HG02678 (cell line): ENCODE results near the gene ANKRD12.
"Not testable (repeated sequence)": the region's sequence is repeated elsewhere in the genome, so short reads cannot be mapped to it uniquely, and the experiment has no call there.

Experiments
- ATAC-seq: cut with Tn5 transposase; IDR thresholded peaks from one replicate; pipeline ENCODE4 v1.9.1; 2021; ENCODE audit warnings: mild to moderate bottlenecking, moderate library complexity; ENCODE audit not compliant: unreplicated experiment

The ANKRD12 gene

DNA sequence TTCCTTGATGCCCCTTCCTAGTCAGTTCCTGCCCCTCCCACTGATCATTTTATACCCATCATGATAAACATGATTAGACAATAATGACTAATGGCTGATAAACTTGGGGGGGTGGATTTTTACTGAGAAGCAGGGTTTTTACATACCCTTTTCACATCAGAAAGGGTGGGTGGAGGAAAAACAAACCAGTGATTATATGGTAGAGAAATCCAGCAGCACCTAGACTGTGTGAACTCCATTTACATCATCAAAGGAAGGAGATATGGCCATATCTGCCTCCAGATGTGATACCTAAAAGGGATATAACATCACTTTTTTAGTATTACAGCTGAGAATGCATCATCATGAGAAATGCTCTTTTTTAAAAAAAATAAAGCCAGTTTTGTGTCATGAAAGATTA is 89.9 kb downstream of the ANKRD12 start:
- no peak for ATAC-seq

DNA sequence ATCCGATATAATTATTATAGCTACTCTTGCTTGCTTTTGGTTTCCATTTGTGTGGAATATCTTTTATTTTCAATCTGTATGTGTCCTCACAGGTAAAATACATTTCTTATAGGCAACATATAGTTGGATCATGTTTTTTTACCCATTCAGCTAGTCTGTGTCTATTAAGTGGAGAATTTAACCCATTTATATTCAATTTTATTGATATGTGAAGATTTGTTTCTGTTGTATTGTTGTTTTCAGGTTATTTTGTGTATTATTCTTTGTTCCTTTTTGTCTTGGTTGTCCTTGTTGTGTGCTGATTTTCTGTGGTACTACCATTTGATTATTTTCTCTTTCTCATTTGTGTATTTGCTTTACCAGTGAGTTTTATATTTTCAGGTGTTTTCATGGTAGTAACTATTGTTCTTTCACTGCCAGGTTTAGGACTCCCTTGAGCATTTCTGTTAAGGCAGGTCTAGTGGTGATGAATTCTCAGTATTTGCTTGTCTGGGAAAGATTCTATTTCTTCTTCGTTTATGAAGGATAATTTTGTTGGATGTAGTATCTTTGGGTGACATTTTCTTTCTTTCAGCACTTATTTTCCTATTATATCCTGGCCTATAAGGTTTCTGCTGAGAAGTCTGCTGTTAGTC is 95.4 kb downstream of the ANKRD12 start:
- no peak for ATAC-seq

DNA sequence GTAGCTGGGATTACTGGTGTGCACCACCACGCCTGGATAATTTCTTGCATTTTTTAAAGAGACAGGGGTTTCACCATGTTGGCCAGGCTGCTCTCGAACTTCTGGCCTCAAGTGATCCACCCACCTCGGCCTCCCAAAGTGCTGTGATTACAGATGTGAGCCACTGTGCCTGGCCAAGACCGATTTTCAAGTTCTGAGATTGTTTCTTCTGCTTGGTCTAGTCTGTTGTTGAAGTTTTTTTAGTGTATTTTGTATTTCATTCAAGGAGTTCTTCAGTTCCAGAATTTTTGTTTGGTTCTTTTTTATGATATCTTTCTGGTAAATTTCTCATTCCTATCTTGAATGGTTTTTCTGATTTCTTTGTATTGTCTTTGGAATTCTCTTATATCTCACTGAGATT is 96.4 kb downstream of the ANKRD12 start:
- ATAC-seq = no peak

DNA sequence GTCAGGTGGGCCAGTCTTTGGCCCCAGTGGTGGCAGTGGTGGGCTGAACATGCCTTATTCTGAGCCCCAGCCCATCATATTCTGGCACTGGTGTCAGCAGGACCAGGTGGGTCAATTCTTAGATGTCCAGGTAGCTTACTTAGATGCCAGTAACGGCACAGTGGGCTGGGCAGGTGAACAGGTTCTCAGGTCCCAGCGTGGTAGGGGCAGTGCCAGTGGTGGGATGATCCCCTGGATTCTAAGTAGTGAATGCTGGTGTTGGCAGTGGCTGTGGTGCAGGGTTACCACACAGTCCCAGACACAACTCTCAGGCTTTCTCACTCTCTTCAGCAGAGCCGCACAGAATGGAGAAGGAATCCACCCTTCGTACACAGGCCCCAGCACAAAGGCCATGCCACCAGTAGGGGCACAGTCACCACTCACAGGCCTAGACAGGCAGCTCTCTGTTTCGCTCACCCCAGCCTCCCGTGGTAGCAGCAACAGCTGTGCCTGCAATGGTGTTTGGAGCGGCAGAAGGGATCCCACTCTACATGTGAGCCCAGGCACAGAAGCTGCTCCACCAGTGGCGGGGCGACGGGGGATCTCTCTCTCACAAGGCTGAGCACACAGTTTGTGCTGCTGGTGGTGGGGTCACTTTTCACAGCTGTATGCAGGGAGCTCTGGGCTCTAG is 97.3 kb downstream of the ANKRD12 start:
- ATAC-seq = no peak

DNA sequence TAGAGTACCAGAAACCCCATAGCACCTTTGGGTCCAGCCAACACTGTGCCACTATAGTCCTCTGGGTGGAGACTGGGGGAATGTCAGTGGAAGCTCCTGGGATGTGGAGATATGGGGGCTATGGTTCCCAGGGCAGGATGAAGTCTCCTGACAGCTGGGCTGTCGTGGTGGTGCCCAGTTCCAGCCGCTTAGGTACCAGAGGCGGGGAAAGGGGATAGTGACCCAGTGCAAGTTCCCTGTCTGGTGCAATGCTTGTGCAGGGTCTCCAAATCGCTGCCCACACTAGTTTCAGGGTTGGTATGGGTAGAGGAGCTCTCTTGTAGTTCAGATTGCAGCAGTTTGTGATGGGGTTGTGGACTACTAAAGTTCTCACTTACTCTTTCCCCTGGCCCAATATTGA is 97.9 kb downstream of the ANKRD12 start:
- no peak for ATAC-seq

DNA sequence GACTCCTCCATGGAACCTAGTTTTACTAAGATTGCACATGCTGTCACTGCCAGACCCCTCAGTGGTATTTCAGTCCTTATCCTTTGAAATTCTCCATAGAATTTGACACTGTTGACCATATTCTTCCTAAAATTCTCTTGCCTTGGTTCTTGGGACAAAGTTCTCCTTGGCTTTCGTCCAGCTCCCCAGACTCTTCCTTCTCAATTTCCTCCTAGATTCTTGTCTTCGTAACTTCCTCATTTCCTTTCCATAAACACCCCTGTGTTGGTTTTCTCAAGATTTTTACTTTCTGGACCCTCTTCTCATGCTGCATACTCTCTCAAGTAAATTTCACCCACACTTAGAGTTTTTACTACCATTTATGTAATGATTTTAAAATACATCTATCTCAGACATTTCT is 101.4 kb downstream of the ANKRD12 start:
- ATAC-seq = no peak

DNA sequence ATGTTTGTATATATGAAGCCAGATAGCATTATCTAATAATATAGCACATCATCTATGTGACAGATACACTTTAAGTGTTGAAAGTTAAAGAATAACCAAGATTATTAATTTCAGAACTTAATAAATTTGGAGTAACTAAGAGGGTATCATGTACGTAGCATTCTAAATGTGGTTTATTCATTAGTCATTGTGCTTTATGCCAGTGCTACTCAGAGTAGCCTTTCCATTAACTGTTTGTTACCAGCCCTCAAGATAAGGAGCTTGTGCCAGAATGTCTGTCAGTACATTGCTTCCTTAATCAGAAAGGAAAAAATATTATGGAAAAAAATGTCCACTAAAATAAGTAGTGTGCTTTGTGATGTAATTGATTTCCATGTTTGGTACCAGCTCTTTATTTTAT is 103.1 kb downstream of the ANKRD12 start:
- no peak for ATAC-seq

DNA sequence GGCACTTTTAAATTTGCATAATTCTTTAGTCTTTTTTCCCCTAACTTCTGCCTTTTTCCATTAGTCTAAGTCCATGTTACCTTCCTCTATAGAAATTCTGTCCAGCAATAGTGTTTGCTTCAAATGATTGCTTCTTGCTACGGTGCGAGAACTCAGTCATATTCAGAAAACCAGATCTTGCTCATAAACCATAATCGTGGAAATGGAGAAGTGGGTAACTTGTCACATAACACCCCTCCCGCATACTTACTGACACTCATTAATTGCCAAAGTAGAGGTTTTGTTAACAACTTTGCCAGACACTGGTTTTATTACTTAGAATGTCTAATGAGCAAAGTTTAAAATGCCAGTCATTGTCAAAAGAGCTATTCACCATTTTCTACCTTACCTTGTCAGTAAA is 103.7 kb downstream of the ANKRD12 start:
- no peak for ATAC-seq

DNA sequence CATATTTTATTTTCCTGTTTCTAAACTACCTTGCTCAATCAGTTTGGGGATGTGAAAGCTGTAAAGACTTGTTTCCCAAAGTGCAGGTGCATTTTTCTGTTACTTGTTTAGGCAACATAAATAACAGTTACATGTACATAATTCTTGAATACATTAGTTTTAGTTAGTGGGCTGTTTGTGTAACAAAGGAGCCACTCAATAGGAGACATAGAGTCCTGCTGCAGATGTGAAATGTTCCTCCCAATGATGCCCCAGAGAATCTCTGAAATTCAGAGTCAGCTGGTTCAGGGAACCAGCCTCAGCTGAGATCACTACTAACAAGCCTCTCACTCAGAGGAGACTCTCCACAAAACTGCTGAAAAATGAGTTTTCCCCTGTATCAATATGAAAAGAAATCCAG is 106.4 kb downstream of the ANKRD12 start:
- ATAC-seq = peak; percentile 63

DNA sequence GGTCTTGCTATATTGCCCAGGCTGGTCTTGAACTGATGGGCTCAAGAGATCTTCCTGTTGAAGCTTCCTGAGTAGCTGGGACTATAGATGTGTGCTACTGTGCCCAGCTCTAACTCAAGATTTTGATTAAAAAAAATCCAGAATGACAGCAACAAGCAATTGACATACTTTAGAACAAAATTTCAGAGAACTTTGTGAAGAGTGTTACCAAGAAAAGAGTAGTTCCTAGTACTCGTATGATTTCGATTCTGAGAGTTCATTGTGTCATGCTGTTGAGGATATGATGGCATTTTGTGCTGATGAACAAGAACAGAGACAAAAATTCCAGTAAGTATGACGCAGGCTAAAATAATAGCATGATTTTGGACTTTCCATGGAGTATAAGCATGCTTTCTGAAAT is 107.8 kb downstream of the ANKRD12 start:
- no peak for ATAC-seq

DNA sequence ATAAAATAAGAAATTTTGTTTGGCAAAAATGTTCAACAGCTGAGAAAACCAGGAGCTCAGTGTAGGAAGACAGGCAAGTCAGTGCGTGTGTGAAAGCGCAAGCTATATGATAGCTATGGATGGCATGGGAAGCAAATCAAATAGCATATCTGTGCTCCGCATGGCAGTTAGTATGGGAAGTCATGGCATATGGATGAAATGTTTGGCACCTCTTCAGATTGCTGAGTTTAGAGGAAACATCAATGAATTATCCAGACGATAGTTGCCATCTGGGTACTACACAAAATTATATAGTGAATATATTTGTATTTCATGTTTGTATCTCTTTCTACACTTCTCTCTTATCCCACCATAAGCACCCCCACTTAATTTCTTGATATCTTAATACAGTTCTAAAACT is 112.1 kb downstream of the ANKRD12 start:
- no peak for ATAC-seq

DNA sequence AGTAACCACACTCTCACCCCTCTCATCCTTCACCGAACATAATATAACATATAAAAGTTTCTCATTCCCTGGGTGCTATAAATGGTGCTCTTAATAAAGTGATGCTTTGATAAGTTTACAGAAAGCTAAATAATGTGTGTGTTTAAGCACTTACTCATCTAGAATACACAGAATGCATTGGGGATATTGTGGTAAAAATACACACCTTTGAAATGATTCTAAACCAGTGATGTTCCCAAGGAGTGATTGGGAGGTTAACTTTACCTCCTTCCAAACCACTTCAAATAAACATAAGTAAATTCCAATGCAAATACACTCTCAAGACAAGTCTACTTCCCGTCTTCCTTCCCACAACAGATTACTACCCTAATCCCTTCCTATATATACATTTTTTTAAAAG is 112.7 kb downstream of the ANKRD12 start:
- ATAC-seq = no peak

DNA sequence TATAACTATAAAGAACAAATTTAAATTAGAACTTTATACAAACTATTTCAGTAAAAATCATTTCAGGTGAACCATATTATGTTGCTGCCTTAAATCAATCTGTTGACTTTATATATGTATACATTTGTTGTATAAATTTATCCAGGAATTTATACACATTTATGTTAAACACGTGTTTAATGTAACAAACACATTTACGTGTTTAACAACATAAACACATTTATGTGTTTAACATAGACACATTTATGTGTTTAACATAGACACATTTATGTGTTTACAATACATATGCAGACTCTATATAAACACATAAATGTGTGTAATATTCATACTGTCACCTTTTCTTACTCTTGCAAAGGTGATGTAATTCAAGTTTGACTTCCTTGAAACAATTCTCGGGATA is 122.6 kb downstream of the ANKRD12 start:
- ATAC-seq = no peak

DNA sequence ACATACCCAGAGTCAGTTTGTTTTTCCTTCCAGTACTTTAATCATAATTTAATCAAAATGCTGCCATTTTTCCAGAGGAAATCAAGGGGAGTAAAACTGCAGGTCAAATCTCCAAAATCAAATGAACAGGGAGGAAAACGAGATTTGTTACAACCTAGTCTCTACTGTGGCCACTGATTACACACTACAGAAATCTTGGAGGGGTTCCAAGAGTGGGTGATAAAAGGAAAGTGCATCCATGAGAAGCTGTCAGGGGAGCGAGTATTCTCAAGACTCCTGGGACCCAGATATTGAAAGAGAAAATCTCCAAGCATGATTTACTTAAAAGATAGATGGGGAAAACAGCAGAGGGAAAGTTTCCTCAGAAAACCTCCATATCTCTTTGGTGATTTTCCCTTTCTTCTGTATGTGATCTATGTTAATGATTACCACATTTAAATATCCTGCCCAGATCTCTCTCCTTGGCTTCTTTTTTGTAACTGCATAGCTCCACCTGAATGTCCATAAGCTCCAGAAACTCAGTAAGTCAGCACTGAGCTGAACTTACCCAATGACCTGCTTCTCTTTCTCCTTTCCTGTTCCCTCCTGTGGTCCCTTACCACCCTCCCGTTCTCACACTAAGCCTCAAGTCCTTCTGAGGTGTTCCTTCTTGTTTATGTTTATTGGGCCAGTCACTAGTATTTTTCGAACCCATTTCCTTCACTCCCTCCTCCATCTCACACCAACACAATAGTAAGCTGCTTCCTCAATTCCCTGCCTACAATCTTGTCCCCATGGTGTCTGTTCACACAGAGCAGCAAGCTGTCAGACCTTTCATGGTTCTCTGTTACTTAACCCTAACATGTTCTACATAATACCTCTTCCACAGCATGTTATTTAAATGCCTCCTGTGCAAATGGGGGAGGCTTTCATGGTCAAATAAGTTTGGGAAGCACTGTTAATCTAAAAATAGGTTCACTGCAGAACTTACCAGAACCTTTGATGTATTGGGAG is 124.1 kb downstream of the ANKRD12 start:
- ATAC-seq = no peak

DNA sequence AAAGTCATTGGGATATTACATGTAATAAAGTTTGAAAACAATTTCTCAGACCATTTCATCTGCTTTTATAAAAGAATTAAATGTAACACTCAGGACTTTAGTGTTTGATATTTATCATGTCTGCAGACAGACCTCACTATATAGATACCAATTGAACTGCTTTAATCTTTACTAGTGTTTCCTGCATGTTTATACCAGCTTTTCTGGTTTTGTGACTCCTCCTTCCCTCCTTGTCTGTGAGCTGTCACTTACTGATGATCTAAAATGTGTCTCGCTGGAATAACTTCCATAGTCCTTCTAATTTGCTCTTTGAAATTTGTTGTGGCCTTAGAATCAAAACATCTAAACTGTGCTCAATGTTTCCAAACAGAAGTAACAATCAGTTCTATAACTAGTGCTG is 126.7 kb downstream of the ANKRD12 start:
- ATAC-seq = no peak

DNA sequence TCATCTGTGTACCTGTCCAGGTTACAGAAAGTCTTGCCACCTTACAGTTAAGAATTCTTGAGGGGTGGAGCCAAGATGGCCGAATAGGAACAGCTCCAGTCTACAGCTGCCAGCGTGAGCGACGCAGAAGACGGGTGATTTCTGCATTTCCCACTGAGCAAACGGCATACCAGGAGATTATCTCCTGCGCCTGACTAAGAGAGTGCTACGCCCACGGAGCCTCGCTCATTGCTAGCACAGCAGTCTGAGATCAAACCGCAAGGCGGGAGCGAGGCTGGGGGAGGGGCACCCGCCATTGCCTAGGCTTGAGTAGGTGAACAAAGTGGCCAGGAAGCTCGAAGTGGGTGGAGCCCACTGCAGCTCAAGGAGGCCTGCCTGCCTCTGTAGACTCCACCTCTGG is 128.2 kb downstream of the ANKRD12 start:
- not testable (repeated sequence) for ATAC-seq

DNA sequence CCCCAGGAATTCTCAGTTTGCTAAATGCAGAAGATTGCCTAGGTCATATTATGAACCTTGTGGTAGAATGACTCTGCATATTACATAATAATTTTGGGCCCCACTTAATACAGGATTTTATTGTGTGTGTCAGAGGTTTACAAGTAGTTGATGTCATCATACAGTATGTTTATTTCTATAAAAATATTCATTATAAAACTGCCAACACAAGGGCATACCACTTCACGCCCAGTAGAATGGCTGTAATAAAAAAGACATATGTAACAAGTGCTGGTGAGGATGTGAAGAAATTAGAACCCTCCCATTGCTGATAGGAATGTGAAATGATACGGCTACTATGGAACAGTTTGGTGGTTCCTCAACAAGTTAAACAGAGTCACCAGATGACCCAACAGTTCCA is 136.6 kb downstream of the ANKRD12 start:
- no peak for ATAC-seq

DNA sequence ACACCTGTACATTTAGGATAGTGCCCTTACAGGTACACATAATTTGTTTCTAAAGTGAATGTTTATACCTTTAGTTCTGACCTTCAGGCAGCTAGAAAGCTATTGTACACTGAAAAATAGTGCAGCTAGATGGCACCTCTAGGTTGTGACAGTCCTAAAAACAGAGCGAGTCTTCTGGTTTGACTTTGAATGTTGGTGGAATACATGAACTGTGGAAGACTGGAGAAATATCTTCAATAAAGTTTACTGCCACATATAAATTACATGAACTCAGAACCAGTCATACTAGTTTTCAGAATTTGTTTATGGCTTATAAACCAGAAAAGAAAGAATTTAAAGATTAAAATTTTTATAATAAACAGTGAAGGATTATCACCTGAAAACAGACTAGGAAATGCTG is 139.3 kb downstream of the ANKRD12 start:
- no peak for ATAC-seq

DNA sequence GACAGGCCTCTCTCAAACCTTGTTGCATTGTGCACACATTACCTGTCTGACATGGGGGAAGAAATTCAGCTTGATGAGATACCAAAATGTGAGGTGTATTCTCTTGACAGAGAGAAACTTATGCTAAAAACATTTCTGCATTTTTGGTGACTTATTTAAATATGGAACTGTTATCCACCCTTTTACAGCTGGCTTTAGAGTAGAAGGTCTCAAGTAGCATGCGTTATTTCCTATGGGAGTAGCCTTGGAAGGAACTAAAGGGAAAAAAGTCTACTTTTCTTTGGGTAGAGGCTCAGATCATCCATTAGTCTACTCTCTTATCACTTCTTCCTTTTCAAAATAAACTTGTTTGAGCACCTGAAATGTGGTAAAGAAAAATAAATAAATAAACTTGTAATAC is 141.4 kb downstream of the ANKRD12 start:
- no peak for ATAC-seq

DNA sequence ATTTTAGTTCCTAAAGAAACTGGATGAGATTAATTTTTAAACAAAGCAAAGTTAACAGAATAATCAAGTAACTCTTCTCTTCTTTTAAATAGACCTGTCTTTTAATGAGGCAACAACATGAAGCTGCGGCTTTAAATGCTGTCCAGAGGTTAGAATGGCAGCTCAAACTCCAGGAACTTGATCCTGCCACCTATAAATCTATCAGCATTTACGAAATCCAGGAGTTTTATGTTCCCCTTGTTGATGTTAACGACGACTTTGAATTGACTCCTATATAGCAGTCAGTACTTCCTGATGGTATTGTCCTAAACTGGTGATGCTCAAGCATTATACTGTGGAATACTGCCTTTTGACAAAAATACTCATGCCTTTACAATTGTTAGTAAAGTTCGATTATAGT is 144.3 kb downstream of the ANKRD12 start:
- no peak for ATAC-seq

DNA sequence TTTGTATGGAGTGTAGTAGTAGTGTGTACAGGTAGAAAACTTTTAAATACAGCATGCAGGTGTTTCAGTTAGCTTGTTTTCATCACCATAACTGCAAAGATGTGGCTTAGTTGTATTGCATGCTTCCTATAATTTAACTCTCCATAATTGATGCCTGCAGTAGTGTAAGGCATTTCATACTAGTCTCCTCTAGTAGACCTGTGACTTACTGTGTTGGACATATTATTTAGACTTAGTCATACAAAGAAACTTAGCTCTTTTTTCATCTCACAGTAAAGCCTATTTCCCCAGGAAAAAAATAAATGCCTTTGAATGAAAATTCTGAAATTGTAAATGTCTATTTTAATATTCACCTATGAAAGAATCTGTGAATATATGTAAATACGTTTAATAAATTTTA is 145.2 kb downstream of the ANKRD12 start:
- no peak for ATAC-seq

DNA sequence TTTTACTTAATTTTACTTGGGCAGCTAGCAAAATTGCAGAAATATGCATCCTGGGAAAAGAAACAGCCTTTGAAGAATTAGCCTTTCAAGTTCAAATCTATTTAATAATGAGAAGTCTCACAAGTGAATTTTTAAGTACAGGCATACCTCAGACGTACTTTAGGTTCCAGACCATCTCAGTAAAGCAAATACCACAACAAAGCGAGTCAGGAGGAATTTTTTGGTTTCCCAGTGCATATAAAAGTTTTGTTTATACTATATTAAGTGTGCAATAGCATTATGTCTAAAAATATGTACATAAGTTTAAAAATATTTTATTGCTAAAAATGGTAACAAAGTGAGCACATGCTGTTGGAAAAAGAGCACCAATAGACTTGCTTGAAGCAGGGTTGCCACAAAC is 147.2 kb downstream of the ANKRD12 start:
- no peak for ATAC-seq
